Neuronal stem cell (in vitro differentiated cells): ENCODE measurements around the gene LRRN4.

Experiments
- DNase-seq: peaks from one replicate; pipeline ENCODE4 v3.0.0-alpha.2; 2013; ENCODE audit warnings: low spot score
- H2AFZ ChIP-seq: one replicate; pipeline ENCODE4 v1.6.1; 2013; ENCODE audit warnings: mild to moderate bottlenecking, low read length, inconsistent platforms
- H2AK5ac ChIP-seq: 2 replicates; pipeline ENCODE4 v1.6.1; 2013; ENCODE audit warnings: low read depth, mild to moderate bottlenecking, inconsistent platforms, low read length, moderate library complexity, mixed read lengths
- H2BK120ac ChIP-seq: 2 replicates; pipeline ENCODE4 v1.6.1; 2013; ENCODE audit warnings: low read depth, mild to moderate bottlenecking, inconsistent platforms, low read length, moderate library complexity, mixed read lengths
- H2BK12ac ChIP-seq: one replicate; pipeline ENCODE4 v1.6.1; 2013; ENCODE audit warnings: low read length, inconsistent platforms
- H2BK15ac ChIP-seq: 2 replicates; pipeline ENCODE4 v1.6.1; 2013; ENCODE audit warnings: mild to moderate bottlenecking, low read length, inconsistent platforms, mixed read lengths
- H2BK5ac ChIP-seq: one replicate; pipeline ENCODE4 v1.6.1; 2013; ENCODE audit warnings: inconsistent platforms, mild to moderate bottlenecking, low read length, moderate library complexity
- H3K14ac ChIP-seq: one replicate; pipeline ENCODE4 v1.6.1; 2013; ENCODE audit warnings: low read length, inconsistent platforms
- H3K18ac ChIP-seq: 2 replicates; pipeline ENCODE4 v1.6.1; 2013; ENCODE audit warnings: low read length, inconsistent platforms
- H3K23ac ChIP-seq: 2 replicates; pipeline ENCODE4 v1.6.1; 2013; ENCODE audit warnings: low read depth, mild to moderate bottlenecking, mixed read lengths, low read length, inconsistent platforms; ENCODE audit not compliant: poor library complexity
- H3K27ac ChIP-seq: replicated peaks from 3 replicates; pipeline ENCODE4 v1.5.1; 2013; ENCODE audit warnings: low read length, inconsistent platforms
- H3K27me3 ChIP-seq, 3 experiments: 2 replicates each; pipeline ENCODE4 v1.6.1; 2013; ENCODE audit warnings: low read length in 3 of 3, mild to moderate bottlenecking in 2 of 3, inconsistent platforms in 1 of 3, low read depth in 1 of 3, mixed read lengths in 1 of 3, moderate library complexity in 1 of 3; ENCODE audit not compliant: control insufficient read depth in 3 of 3, insufficient read depth in 3 of 3
- H3K36me3 ChIP-seq, 2 donors: replicated peaks in 1 of 2; 2 replicates each; pipeline ENCODE4 v1.6.1; 2013; ENCODE audit warnings: low read length in 2 of 2; ENCODE audit not compliant: control insufficient read depth in 2 of 2, insufficient read depth in 2 of 2
- H3K4ac ChIP-seq: 2 replicates; pipeline ENCODE4 v1.6.1; 2013; ENCODE audit warnings: inconsistent platforms, mild to moderate bottlenecking, low read length, moderate library complexity
- H3K4me1 ChIP-seq, 2 donors: 1 replicate in 1 of 2; 2 replicates in 1 of 2; pipeline ENCODE4 v1.6.1; 2013; ENCODE audit warnings: low read length in 2 of 2, low read depth in 1 of 2; ENCODE audit not compliant: control insufficient read depth in 2 of 2, insufficient read depth in 1 of 2
- H3K4me2 ChIP-seq: one replicate; pipeline ENCODE4 v1.6.1; 2013; ENCODE audit warnings: mild to moderate bottlenecking, low read length, inconsistent platforms; ENCODE audit not compliant: insufficient read depth, poor library complexity, severe bottlenecking
- H3K4me3 ChIP-seq, 2 donors: 2 replicates each; pipeline ENCODE4 v1.5.1; 2013; ENCODE audit warnings: low read length in 2 of 2, mild to moderate bottlenecking in 2 of 2, inconsistent platforms in 1 of 2, moderate library complexity in 1 of 2
- H3K79me1 ChIP-seq: one replicate; pipeline ENCODE4 v1.6.1; 2013; ENCODE audit warnings: low read depth, mild to moderate bottlenecking, inconsistent platforms, low read length, moderate library complexity
- H3K9ac ChIP-seq: one replicate; pipeline ENCODE4 v1.6.1; 2013; ENCODE audit warnings: mild to moderate bottlenecking, low read depth, low read length, inconsistent platforms; ENCODE audit not compliant: poor library complexity
- H3K9me3 ChIP-seq, 2 donors: replicated peaks in 1 of 2; 2 replicates each; pipeline versions ENCODE3 to v1.6.1; 2013; ENCODE audit warnings: low read length in 2 of 2, mild to moderate bottlenecking in 2 of 2, inconsistent platforms in 1 of 2, low read depth in 1 of 2, mixed read lengths in 1 of 2, moderate library complexity in 1 of 2; ENCODE audit not compliant: control insufficient read depth in 2 of 2, insufficient read depth in 1 of 2
- H4K8ac ChIP-seq: one replicate; pipeline ENCODE4 v1.6.1; 2013; ENCODE audit warnings: low read depth, mild to moderate bottlenecking, inconsistent platforms, low read length, moderate library complexity
- H4K91ac ChIP-seq: one replicate; pipeline ENCODE4 v1.6.1; 2013; ENCODE audit warnings: low read length, low read depth, mild to moderate bottlenecking, inconsistent platforms; ENCODE audit not compliant: poor library complexity
- WGBS, 2 donors: extraction: QIAGEN DNeasy Blood & Tissue Kit; methylation state at CpG; one replicate each; pipeline ENCODE4 v1.1.7; 2013; ENCODE audit warnings: missing lambda C conversion rate in 2 of 2, mixed read lengths in 1 of 2; ENCODE audit not compliant: insufficient read length in 2 of 2, insufficient replicate concordance in 1 of 2; ENCODE audit errors: extremely low coverage in 2 of 2; 5-methylcytosine and 5-hydroxymethylcytosine counted together

The LRRN4 gene

DNA sequence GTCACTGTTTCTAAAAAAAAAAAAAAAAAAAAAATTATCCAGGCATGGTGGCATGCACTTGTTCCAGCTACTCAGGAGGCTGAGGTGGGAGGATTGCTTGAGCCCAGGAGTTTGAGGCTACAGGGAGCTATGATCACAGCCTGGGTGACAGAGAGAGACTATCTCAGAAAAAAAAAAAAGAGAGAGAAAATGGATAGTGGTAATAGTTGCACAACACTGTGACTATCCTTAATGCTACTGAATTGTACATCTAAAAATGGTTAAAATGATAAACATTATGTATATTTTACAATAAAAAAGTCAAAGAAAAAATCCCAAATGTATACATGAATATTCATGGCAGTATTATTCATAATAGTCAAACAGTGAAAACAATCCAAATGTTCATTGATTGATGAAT lies 46.0 kb upstream of the LRRN4 start:
- Histone ChIP-seq H2AFZ (no peak overlapping the region), H2BK120ac (no peak overlapping the region)

DNA sequence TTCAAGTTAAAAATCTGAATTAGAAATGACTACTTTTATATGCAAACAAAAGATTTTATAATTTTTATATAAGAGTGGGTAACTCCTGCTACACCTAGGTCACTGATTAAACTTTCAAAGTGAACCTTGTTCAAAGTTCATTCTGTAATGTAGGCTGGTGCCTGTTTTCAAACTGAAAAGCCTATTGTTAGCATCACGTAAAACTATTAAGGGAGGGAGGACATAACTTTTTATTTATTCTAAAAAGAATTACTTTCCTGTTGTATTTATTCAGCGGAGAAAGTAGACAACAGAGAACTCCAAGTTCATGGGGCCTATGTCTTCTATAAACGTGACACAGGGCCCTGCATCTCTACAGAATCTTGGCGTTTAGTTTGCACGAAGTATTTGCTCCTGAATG lies 41.5 kb upstream of the LRRN4 start:
- no peak overlapping the region for H3K4me2 ChIP-seq
- no peak overlapping the region for H4K8ac ChIP-seq
- DNase-seq = no peak
- H2BK15ac ChIP-seq = no peak overlapping the region
- H4K91ac ChIP-seq = no peak overlapping the region
- no CpG with 5 or more reads among the region's 5 CpGs for WGBS, 2 donors
- no peak overlapping the region for H3K9ac ChIP-seq
- H3K79me1 ChIP-seq = no peaks in the 10 kb centered on the region
- no peaks in the 10 kb centered on the region for H3K9me3 ChIP-seq
- no peak overlapping the region for H2BK12ac ChIP-seq
- no peak overlapping the region for H2AK5ac ChIP-seq
- H3K27me3 ChIP-seq = no peaks in the 10 kb centered on the region
- no peak overlapping the region for H3K4me3 ChIP-seq
- no peak overlapping the region for H3K14ac ChIP-seq
- no peak overlapping the region for H3K23ac ChIP-seq
- no peak overlapping the region for H2AFZ ChIP-seq
- H3K36me3 ChIP-seq = no peaks in the 10 kb centered on the region
- H2BK120ac ChIP-seq = no peak overlapping the region
- H2BK5ac ChIP-seq = no peak overlapping the region
- no peak overlapping the region for H3K18ac ChIP-seq
- no peak overlapping the region for H3K27ac ChIP-seq
- H3K4me1 ChIP-seq = no peaks in the 10 kb centered on the region
- H3K4ac ChIP-seq = no peak overlapping the region

More for the DNA sequence above, 46.0 kb upstream of the LRRN4 start:
- Histone ChIP-seq H3K27ac (no peak overlapping the region), H3K9ac (no peak overlapping the region), H2AK5ac (no peak overlapping the region), H3K4me2 (no peak overlapping the region), H2BK12ac (no peak overlapping the region), H3K4me3 (no peak overlapping the region), H2BK15ac (no peak overlapping the region), H3K36me3 (no peaks in the 10 kb centered on the region), H3K18ac (no peak overlapping the region), H3K9me3 (no peaks in the 10 kb centered on the region), H2BK5ac (no peak overlapping the region), H3K79me1 (no peaks in the 10 kb centered on the region), H3K4me1 (no peaks in the 10 kb centered on the region), H4K91ac (no peak overlapping the region), H3K23ac (no peak overlapping the region), H3K4ac (no peak overlapping the region), H3K27me3 (no peaks in the 10 kb centered on the region), H3K14ac (no peak overlapping the region), H4K8ac (no peak overlapping the region)
- DNase-seq = no peak

DNA sequence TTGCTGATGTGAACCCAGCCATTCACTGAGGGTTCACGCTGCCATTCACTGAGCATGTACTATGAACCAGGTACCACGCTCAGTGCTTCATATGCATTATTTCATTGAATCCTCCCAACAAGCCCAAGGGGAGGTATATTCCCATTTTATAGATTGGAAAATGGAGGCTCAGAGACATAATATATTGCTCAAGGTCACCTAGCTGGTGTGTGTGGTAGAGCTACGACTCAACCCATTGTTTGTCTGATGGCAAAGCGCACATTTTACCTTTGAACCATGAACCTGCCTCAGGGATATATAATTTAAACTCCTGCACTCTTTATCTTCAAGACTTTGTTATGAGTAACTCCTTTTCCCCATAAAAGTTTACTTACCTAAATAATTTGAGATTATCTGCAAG lies 40.7 kb upstream of the LRRN4 start:
- H2BK15ac ChIP-seq = no peak overlapping the region
- no peaks in the 10 kb centered on the region for H3K79me1 ChIP-seq
- no peak overlapping the region for H2BK5ac ChIP-seq
- no peaks in the 10 kb centered on the region for H3K27me3 ChIP-seq
- H3K23ac ChIP-seq = no peak overlapping the region
- H3K27ac ChIP-seq = no peak overlapping the region
- no peak overlapping the region for H3K4ac ChIP-seq
- no peak overlapping the region for H2BK120ac ChIP-seq
- no peak overlapping the region for H3K18ac ChIP-seq
- H2AFZ ChIP-seq = no peak overlapping the region
- no peaks in the 10 kb centered on the region for H3K4me1 ChIP-seq
- no peaks in the 10 kb centered on the region for H3K9me3 ChIP-seq
- no CpG with 5 or more reads among the region's 4 CpGs for whole genome bisulfite sequencing, 2 donors
- H3K4me3 ChIP-seq = no peak overlapping the region
- DNase-seq = no peak
- no peak overlapping the region for H3K4me2 ChIP-seq
- no peak overlapping the region for H3K9ac ChIP-seq
- H2AK5ac ChIP-seq = no peak overlapping the region
- H4K91ac ChIP-seq = no peak overlapping the region
- no peak overlapping the region for H3K14ac ChIP-seq
- no peak overlapping the region for H2BK12ac ChIP-seq
- H4K8ac ChIP-seq = no peak overlapping the region
- no peaks in the 10 kb centered on the region for H3K36me3 ChIP-seq

- Histone ChIP-seq H3K9ac (no peak overlapping the region), H4K8ac (no peak overlapping the region), H3K4ac (no peak overlapping the region), H3K79me1 (no peaks in the 10 kb centered on the region), H3K27ac (no peak overlapping the region), H2AK5ac (no peak overlapping the region), H3K27me3 (no peaks in the 10 kb centered on the region), H2BK5ac (no peak overlapping the region), H3K14ac (no peak overlapping the region), H3K18ac (no peak overlapping the region), H3K4me1 (no peaks in the 10 kb centered on the region), H3K4me3 (no peak overlapping the region), H2BK12ac (no peak overlapping the region), H3K36me3 (no peaks in the 10 kb centered on the region), H3K4me2 (no peak overlapping the region), H3K9me3 (no peaks in the 10 kb centered on the region), H3K23ac (no peak overlapping the region), H4K91ac (no peak overlapping the region), H2BK15ac (no peak overlapping the region), H2BK120ac (no peak overlapping the region), H2AFZ (no peak overlapping the region)
- no peak for DNase-seq
- WGBS, 2 donors = no CpG with 5 or more reads among the region's 3 CpGs
These were observed 40.2 kb upstream of the LRRN4 start for GRCh38 chr20:6094063-6094462.
